ENCODE measurements around the gene TNFAIP8L1. TPM values are rescaled to one million over a fixed set of nuclear protein-coding genes. Genes with fewer than 3 reads are reported as not detected.

Gene TNFAIP8L1
- total RNA-seq, 2 donors from 2014 or later = 25.9 to 31.3 TPM

DNA sequence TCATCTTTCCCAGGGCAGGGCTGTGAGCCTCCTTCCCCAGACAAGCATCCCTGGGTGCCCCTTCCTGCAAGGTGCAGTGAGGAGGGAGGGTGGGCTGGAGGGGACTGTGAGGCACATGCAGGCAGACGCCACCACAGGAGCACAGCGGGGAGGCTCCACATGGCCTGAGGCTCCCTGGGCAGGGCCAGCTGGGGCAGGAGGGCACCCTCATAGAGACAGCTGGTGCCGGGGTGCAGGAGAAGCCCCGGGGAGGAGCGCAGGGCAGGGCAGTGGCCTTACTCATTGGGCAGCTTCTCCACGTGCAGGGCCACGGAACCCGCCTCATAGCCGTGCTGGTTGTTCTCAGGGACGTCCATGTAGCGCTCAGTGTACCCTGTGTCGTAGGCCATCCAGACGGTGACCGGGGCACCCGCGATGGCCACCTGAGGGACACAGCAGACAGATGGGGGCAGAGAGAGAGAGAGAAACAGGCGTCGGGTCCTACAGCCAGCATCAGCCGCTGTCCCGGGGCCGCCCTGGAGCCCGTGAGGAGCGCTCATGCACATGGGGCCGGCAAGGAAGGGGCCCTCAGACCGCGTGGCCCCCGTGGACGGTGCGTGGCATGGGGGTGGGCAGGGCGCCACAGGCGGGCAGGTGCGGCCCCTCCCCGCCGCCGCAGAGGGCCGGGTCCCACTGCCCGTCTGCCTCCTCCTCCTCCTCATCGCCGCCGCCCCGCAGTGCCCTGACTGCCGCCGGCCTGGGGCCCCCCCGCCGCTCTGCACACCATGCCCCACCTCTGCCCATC, 43.3 kb downstream of the TNFAIP8L1 start:
- ATAC-seq (no peak), DNase-seq (ENCODE audit: low spot score in 2 of 2) (no peak)
- Mint-ChIP-seq H3K27ac (no peak overlapping the region), H3K9me3 (no peaks in the 10 kb centered on the region), H3K36me3 (no peaks in the 10 kb centered on the region)

DNA sequence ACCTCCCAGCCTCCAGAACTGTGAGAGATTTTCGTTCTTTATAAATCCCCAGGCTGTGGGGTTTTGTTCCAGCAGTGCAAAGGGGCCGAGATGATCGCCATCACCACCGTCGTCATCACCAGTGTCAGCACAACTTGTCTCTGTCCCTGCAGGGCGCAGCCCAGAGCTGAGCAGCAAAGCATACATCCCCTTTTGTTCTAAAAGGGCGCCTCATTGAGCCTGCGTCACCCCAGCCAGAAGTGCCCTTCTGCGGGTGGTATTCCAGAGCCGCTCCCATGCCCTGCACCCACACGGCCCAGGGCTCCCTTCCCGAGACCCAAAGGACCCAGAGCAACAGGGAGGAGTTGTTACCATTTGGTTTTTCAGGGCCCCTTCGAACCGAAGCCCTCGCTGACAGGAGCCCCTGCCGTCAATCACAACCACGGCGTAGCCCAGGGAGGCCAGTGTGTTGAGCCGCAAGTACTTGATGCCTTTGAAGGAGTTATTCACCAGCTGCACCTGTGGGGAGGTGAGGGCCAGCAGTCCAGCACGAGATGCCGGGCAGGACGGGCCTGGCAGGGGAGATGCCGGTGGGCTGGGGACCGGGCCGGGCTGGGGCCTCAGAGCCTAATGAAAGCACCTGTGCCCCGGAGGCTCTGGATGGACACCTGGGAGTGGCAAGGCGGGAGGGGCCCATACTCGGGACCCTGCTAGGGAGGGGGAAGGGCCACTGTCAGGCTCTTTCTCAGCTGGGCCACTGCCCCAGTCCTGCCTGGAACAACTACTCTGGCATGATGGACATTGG, 45.2 kb downstream of the TNFAIP8L1 start:
- Mint-ChIP-seq H3K9me3 (no peaks in the 10 kb centered on the region), H3K27ac (peak overlapping the region in 1 of 2 donors; percentile 77), H3K36me3 (no peaks in the 10 kb centered on the region)
- DNase-seq (ENCODE audit: low spot score in 2 of 2) = no peak
- no peak for ATAC-seq

DNA sequence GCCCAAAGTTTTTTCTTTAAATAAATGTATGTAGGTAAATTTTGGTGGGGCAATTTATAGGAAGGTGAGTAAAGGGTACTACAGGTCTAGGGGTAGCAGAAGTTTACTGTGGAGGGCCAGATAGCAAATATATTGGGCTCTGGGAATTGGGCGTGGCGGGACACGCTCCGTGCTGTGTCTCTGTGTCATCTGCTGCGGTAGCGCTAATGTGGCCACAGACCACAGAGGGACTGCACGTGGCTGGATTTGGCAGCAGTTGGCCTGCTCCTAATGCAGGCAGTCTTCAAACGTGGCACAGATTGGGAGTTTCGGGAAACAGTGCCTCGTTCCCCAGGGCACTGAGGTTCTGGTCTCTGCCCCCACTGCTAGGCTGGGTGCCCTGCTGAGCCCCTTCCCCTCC, 47.4 kb downstream of the TNFAIP8L1 start:
- H3K36me3 Mint-ChIP-seq = no peaks in the 10 kb centered on the region
- DNase-seq (ENCODE audit: low spot score in 2 of 2) = no peak
- peak overlapping the region in 1 of 2 donors; percentile 5 for H3K27ac Mint-ChIP-seq
- no peaks in the 10 kb centered on the region for H3K9me3 Mint-ChIP-seq
- ATAC-seq = no peak

DNA sequence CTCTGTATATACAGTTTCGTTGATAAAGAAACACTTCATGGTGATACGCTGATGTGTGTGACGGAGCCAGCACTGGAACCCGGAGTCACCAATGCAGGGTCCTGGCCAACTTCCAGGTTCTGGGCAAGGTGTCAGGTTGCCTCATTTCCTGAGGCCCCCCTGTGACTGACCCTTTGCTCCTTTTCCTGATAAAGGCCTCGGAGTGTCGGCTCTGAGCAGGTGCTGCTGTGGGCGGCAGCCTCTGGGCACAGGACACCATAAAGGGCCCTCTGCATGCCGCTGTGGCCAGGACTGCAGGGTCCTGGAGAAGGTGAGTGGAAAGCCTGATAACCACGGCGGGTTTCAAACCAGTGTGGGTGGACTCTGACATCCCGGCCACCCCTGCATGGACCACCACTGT, 48.1 kb downstream of the TNFAIP8L1 start:
- DNase-seq (ENCODE audit: low spot score in 2 of 2) = no peak
- H3K27ac Mint-ChIP-seq = no peak overlapping the region
- ATAC-seq = no peak
- no peaks in the 10 kb centered on the region for H3K36me3 Mint-ChIP-seq
- no peaks in the 10 kb centered on the region for H3K9me3 Mint-ChIP-seq

DNA sequence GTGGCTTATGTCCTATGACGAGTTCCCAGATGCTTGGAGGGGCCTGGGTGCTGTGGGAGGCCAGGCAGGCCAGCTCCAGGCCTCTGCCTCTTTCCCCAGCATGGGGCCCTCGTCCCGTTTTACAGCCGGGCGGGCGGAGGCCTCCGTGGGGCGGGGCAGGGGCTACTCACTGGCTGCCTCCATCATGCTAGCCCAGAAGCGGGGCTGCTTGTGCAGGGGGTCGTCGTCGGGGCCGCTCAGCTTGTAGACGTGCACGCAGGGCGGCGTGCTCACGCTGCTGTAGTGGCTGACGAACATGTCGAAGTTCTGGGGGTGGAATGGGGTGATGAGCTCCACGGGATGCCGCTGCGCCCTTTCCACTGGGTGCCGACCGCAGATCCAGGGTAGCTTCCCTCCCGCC, 49.3 kb downstream of the TNFAIP8L1 start:
- H3K27ac Mint-ChIP-seq = no peak overlapping the region
- no peaks in the 10 kb centered on the region for H3K36me3 Mint-ChIP-seq
- no peaks in the 10 kb centered on the region for H3K9me3 Mint-ChIP-seq
- ATAC-seq = no peak
- no peak for DNase-seq (ENCODE audit: low spot score in 2 of 2)

DNA sequence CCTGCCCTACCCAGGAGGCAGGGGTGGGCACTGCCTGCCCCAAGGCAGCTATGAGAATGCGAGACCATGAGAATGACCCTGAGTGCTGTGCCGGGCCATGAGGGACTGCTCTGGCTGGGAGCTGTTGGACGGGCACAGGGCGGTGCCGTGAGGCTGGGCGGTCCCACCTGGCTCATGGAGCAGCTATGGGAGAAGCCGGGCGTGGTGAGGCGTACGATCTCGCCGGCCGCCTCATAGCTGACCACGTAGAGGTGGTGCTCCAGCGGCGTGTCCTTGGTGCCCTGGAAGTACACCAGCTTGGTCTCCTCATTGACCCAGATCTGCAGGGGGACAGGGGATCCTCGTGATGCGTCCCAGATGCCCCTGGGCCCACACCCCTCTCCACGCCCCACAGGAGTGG, 50.1 kb downstream of the TNFAIP8L1 start:
- Mint-ChIP-seq H3K36me3 (peaks cover 0 to 6% of the 10 kb centered on the region in 2 donors), H3K9me3 (no peaks in the 10 kb centered on the region)

DNA sequence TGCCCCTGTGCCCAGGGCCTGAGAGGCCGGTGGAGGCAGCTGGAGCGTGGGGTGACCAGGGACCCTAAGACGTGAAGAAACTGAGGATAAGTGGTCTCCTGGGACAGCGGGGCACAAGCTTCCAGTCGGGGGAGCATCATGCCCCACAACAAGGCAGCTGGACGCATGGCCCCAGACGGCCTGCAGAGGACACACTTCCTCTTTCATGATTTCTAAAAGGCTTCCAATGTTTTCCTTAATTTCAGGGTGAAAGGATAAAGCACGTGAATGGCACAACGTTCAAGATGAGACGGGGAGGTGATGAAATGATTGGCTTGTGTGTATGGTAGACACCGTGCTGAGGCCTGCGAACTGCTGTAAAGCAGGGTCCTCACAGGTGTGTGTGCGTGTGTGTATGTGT, 51.0 kb downstream of the TNFAIP8L1 start:
- Mint-ChIP-seq H3K36me3 (peaks cover 0 to 9% of the 10 kb centered on the region in 2 donors), H3K27ac (peak overlapping the region in 1 of 2 donors; percentile 9), H3K9me3 (no peaks in the 10 kb centered on the region)
- ATAC-seq = no peak
- DNase-seq (ENCODE audit: low spot score in 2 of 2) = no peak

More for the DNA sequence above, 50.1 kb downstream of the TNFAIP8L1 start:
- ATAC-seq = no peak
- H3K27ac Mint-ChIP-seq = no peak overlapping the region
- DNase-seq (ENCODE audit: low spot score in 2 of 2) = no peak

DNA sequence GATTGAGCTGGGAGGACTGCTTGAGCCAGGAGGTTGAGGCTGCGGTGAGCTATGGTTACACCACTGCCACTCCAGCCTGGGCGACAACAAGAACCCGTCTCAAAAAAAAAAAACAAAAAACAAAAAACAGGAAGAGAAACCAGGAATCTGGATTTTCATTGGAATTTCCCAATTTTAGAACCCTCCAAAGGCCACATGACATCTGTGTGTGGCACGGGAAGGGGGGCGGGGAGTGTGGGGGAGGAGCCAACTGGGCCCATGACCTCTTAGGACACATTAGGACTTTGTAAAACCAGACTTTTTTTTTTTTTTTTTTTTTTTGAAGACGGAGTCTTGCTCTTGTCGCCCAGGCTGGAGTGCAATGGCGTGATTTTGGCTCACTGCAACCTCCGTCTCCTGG, 52.1 kb downstream of the TNFAIP8L1 start:
- H3K36me3 Mint-ChIP-seq = peaks cover 0 to 9% of the 10 kb centered on the region in 2 donors
- ATAC-seq (no peak), DNase-seq (ENCODE audit: low spot score in 2 of 2) (no peak)
- no peak overlapping the region for H3K27ac Mint-ChIP-seq
- no peaks in the 10 kb centered on the region for H3K9me3 Mint-ChIP-seq

DNA sequence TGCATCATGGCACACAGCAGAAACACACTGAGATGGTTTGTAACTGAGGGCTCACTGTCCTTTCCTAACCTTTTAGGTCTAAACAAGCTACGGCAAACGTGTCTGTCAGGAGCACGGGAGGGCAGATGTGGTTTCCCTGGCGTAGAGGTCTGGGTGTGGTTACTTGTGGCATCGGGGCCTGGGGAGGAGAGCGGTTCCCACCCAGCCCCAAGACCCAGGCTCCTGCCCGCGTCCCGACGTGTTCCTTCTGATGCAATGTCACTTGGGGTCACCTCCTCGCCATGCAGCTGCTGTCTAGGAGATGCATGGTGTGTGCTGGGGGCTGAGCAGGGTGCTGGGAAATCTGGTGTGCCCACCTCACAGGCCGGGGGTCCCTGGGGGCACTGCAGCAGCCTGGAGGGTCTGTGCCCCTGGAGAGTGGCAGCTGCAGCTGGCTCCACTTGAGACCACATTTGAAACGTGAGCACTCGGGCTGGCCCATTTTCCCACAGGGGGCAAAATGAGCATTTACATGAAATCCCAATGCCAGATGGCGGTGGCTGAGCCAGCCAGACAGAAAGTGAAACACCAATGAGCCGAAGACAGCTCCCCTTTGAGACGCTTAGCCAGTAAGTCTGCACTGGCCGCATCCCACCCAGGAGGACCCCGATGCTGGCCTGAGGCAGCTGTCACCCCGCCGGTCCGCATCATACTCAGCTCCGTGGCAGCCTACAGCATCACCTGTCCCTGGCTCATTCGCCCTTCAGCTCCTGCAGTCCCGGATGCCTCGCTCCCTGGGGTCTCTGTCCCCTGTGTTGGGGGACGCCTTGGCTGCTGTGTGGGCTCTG, 53.1 kb downstream of the TNFAIP8L1 start:
- Mint-ChIP-seq H3K9me3 (no peaks in the 10 kb centered on the region), H3K36me3 (peaks cover 0 to 9% of the 10 kb centered on the region in 2 donors), H3K27ac (no peak overlapping the region)
- ATAC-seq (no peak), DNase-seq (ENCODE audit: low spot score in 2 of 2) (no peak)

DNA sequence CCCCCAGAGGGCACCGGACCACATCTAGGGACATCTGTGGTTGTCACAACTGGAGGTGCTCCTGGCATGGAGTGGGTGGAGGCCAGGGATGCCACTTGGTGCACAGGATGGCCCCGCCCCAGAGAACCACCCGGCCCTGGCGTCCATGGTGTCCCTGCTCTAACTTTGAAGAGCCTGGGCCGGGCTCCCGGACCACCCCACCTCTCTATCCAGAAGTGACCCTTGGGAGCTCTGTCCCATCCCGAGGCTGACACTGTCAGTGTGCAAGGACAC, 53.7 kb downstream of the TNFAIP8L1 start:
- peaks cover 0 to 9% of the 10 kb centered on the region in 2 donors for H3K36me3 Mint-ChIP-seq
- H3K9me3 Mint-ChIP-seq = no peaks in the 10 kb centered on the region
- DNase-seq (ENCODE audit: low spot score in 2 of 2) (no peak), ATAC-seq (no peak)
- no peak overlapping the region for H3K27ac Mint-ChIP-seq

DNA sequence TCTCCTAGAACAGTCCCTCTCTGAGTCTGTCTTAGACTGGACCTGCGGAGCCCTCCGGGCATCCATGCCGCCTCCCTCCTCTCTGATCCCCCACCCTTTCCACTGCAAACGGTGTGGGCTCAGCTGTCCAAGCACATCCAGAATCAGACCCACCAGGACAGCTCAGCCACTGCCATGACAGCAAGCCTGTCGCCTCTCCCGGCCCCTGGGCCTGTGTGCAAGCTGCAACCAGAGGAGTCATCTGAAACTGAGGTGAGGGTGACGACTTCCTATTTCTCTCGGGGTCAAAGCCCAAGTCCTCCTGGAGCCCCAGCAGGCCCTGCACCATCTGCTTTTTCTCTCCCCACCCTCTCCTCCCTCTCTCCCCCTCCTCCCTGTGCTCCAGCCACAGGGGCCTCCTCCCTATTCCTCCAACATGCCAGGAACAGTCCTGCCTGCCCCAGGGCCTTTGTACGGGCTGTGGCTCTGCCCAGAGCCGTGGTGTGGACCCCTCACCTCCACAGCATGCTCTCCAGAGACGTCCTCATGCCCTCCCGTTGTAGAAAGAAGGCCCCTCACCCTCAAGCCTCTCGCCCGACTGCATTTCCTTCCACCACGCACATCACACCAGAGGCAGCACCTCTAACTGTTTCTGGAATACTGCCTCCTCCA, 54.3 kb downstream of the TNFAIP8L1 start:
- DNase-seq (ENCODE audit: low spot score in 2 of 2) = no peak
- peaks cover 0 to 9% of the 10 kb centered on the region in 2 donors for H3K36me3 Mint-ChIP-seq
- no peak for ATAC-seq
- H3K9me3 Mint-ChIP-seq = no peaks in the 10 kb centered on the region
- peak overlapping the region in 1 of 2 donors; percentile 75 for H3K27ac Mint-ChIP-seq

DNA sequence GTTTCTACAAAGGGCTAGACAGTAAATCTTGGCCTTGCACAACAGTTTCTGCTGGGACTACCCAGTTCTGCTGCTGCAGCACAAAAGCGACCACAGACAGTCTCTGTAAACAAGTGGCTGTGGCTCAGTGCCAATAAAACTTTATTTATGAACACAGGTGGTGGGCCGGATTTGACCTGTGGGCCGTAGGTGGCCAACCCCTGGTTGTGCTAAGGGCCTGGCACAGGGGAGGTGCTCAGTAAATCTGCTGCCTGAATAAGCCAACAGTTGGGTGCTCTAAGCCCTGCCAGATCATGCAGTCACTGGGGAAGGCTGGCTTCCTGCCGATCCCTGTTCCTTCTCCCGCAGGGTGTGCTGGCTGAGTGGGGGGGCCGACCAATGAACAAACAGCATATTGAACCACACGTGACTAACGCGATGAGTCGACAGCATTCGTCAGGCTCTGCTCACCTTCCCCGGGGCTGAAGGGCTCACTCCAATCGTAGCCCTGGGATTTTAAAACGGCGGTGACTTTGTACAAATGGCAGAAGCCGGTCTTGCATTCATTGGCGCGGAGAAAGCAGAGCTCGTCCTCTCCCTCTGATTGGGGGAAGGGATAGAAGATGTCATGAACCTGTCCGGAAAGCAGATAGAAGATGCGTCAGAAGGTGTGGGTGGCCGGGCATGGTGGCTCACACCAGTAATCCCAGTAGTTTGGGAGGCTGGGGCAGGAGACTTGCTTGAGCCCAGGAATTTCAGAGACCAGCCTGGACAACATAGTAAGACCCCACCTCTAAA, 55.1 kb downstream of the TNFAIP8L1 start:
- DNase-seq (ENCODE audit: low spot score in 2 of 2) (no peak), ATAC-seq (no peak)
- H3K9me3 Mint-ChIP-seq = no peaks in the 10 kb centered on the region
- H3K27ac Mint-ChIP-seq = peak overlapping the region in 1 of 2 donors; percentile 75
- peaks cover 0 to 9% of the 10 kb centered on the region in 2 donors for H3K36me3 Mint-ChIP-seq

DNA sequence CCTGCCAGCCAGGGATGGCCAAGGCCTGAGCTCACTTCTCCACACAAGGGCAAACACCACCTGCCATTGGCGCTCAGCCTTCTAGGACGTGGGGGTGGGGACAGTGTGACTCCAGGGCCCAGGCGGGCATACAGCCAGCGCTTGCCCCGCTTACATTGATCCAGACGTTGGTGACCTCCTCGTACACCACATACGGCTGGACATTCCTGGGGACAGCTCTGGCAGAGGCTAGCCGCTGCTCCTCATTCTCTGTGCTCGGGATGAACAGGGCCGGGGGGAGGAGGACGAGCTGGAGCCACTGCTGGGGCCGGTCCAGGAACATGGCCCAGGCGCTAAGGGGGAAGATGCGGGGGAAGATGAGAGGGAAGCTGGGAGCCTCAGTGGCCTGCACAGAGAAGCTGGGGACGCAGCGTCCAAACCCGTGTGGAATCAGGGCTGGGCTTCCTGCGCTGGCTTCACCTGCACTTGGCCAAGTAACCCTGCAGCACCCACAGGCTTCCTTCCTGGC, 56.0 kb downstream of the TNFAIP8L1 start:
- DNase-seq (ENCODE audit: low spot score in 2 of 2) (no peak), ATAC-seq (no peak)
- no peak overlapping the region for H3K27ac Mint-ChIP-seq
- H3K9me3 Mint-ChIP-seq = no peaks in the 10 kb centered on the region
- peaks cover 0 to 9% of the 10 kb centered on the region in 2 donors for H3K36me3 Mint-ChIP-seq

DNA sequence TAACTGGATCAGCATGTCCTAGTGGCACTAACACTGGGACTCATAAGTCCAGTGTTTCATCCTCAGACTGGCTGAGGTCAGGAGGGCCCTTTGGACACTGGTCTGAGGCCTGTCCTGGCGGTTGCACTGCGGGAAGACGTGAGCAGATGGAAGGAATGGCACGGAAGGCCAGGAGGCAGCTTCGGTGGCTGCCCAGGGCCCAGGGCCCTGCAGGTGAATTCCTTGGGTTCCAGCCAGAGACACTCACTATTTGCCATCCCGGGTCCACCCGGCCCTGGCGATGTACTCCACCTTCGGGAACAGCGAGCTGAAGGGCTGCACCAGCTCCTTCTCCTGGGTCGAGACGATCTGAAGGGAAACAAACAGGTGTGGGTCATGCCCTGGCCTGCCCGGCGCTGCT, 58.0 kb downstream of the TNFAIP8L1 start:
- H3K9me3 Mint-ChIP-seq = no peaks in the 10 kb centered on the region
- peaks cover 0 to 9% of the 10 kb centered on the region in 2 donors for H3K36me3 Mint-ChIP-seq
- peak overlapping the region; percentile 32 to 55 for H3K27ac Mint-ChIP-seq
- DNase-seq (ENCODE audit: low spot score in 2 of 2) (no peak), ATAC-seq (no peak)

DNA sequence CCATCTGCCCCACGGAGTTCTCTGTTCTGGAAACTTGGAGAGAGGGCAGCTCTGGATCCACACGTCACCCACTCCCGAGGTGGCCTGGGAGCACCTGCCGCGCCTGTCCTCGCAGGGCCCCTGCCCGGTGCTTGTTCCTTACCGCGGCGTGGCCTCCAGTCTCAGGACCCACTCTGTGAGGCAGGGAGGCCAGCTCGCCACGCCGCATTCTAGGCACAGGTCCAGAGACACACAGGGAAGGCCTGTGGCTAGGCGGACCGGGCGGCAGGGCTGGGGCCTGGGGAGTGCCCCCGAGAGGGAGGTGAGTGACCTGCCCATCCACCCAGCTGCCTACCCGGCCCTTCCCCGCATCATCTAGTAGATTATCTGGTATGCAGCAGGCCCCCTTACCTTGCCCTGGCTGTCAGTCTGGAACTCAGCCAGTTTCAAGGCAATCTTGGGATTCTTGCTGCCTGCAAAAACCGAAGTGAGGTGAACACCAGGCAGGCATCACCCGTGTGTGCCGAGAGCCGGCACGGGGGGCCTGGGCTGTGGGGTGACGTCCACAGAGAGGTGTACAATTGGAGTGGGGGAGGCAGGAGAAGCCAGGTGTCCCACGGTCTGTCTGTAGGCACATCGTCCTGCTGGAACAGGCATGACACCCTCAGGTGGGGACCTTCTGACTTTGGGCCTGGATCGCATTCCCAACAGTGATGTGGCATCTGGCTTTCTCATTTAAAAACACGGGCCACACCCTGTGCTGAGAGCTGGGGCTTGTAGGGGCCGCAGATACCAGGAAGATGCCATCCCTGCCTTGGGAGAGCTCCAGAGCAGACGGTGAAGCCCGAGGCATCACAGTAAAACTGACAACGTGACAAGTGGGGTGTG, 60.7 kb downstream of the TNFAIP8L1 start:
- ATAC-seq = no peak
- Mint-ChIP-seq H3K36me3 (no peaks in the 10 kb centered on the region), H3K9me3 (no peaks in the 10 kb centered on the region), H3K27ac (peak overlapping the region in 1 of 2 donors; percentile 77)
- DNase-seq (ENCODE audit: low spot score in 2 of 2) = no peak
